DND-41 (cell line): ENCODE results near the gene KIF26A.

Experiments used
- EZH2 ChIP-seq: IDR thresholded peaks from 3 replicates; pipeline ENCODE4 v1.6.1; 2012; ENCODE audit warnings: borderline replicate concordance, low read depth, mild to moderate bottlenecking, moderate library complexity, low read length, inconsistent platforms; ENCODE audit not compliant: severe bottlenecking
- TF ChIP-seq, protein P1 (sequence below): IDR thresholded peaks from 2 replicates; pipeline ENCODE4 v1.5.1; 2012; ENCODE audit warnings: borderline replicate concordance, low read length, moderate library complexity, mild to moderate bottlenecking; ENCODE audit not compliant: poor library complexity, severe bottlenecking; ENCODE audit errors: extremely low read depth

GRCh38 chr14:104187931-104188726 lies 49.7 kb downstream of the KIF26A start:
- TF ChIP-seq, protein P1, sequence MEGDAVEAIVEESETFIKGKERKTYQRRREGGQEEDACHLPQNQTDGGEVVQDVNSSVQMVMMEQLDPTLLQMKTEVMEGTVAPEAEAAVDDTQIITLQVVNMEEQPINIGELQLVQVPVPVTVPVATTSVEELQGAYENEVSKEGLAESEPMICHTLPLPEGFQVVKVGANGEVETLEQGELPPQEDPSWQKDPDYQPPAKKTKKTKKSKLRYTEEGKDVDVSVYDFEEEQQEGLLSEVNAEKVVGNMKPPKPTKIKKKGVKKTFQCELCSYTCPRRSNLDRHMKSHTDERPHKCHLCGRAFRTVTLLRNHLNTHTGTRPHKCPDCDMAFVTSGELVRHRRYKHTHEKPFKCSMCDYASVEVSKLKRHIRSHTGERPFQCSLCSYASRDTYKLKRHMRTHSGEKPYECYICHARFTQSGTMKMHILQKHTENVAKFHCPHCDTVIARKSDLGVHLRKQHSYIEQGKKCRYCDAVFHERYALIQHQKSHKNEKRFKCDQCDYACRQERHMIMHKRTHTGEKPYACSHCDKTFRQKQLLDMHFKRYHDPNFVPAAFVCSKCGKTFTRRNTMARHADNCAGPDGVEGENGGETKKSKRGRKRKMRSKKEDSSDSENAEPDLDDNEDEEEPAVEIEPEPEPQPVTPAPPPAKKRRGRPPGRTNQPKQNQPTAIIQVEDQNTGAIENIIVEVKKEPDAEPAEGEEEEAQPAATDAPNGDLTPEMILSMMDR, result no peak
- no peak for TF ChIP-seq EZH2
